HepG2 (cell line): ENCODE data around the gene SGSM1. TPM values are rescaled to one million over a fixed set of nuclear protein-coding genes. Genes with fewer than 3 reads are reported as not detected.

Experiments used
- CREM ChIP-seq, 2 experiments: sonication (generic) in 1 of 2; formaldehyde crosslinking in 1 of 2; IDR thresholded peaks; 2 replicates each; pipeline versions ENCODE4 v1.4.0 to v1.6.1; 2016 to 2020; ENCODE audit warnings: antibody characterized with exemption in 1 of 2, mild to moderate bottlenecking in 1 of 2, missing genetic modification reagents in 1 of 2
- MIER2 ChIP-seq: IDR thresholded peaks from 2 replicates; pipeline ENCODE4 v1.6.1; 2016; ENCODE audit warnings: missing biosample characterization, missing genetic modification reagents
- NFYC ChIP-seq: IDR thresholded peaks from 2 replicates; pipeline ENCODE4 v1.6.1; 2016; ENCODE audit warnings: missing genetic modification reagents, missing compliant biosample characterization
- ZFAT ChIP-seq: sonication (generic); formaldehyde crosslinking; conservative IDR thresholded peaks from 2 replicates; pipeline ENCODE4 v1.8.1; 2023; ENCODE audit warnings: missing genetic modification reagents, inconsistent platforms
- ZFX ChIP-seq: sonication (generic); formaldehyde crosslinking; IDR thresholded peaks from 2 replicates; pipeline ENCODE4 v1.4.0; 2020; ENCODE audit warnings: mild to moderate bottlenecking, low read depth, missing genetic modification reagents, moderate library complexity
- ZNF383 ChIP-seq: sonication (generic); formaldehyde crosslinking; IDR thresholded peaks from 2 replicates; pipeline ENCODE4 v1.4.0; 2020; ENCODE audit warnings: missing genetic modification reagents, mild to moderate bottlenecking, borderline replicate concordance
- ZNF484 ChIP-seq: sonication (generic); formaldehyde crosslinking; IDR thresholded peaks from 2 replicates; pipeline ENCODE4 v1.5.1; 2020; ENCODE audit warnings: mild to moderate bottlenecking, low read depth, missing genetic modification reagents, borderline replicate concordance
- ZNF772 ChIP-seq: sonication (generic); formaldehyde crosslinking; IDR thresholded peaks from 2 replicates; pipeline ENCODE4 v1.5.0; 2020; ENCODE audit warnings: mild to moderate bottlenecking, missing genetic modification reagents
- polyA plus RNA-seq, 8 experiments: library from polyadenylated mRNA; depleted of rRNA in 3 of 8; stranded (reverse) in 7 of 8; unstranded in 1 of 8; fragments of >200 nt; fragmentation: Illumina TruSeq in 4 of 8; extraction: Trizol in 4 of 8; gene quantifications; 2 replicates each; pipeline versions ENCODE4 v1.2.1 to v1.2.3, GENCODE V29; 2011 to 2016; ENCODE audit warnings: low read depth in 4 of 8, missing spikeins in 1 of 8, mixed read lengths in 1 of 8; ENCODE audit not compliant: insufficient read depth in 1 of 8
- total RNA-seq, 5 experiments: library from RNA; depleted of rRNA; stranded (reverse); fragments of >200 nt; fragmentation: Illumina TruSeq; extraction: Trizol; gene quantifications; 2 replicates each; pipeline ENCODE4 v1.2.3, GENCODE V29; 2016; ENCODE audit warnings: low read depth in 1 of 5
- TF ChIP-seq, protein P1 (sequence below): sonication (generic); formaldehyde crosslinking; IDR thresholded peaks from 2 replicates; pipeline ENCODE4 v1.9.0; 2021; ENCODE audit warnings: missing genetic modification reagents, borderline replicate concordance
- TF ChIP-seq, protein P2 (sequence below): sonication (generic); formaldehyde crosslinking; IDR thresholded peaks from 2 replicates; pipeline ENCODE4 v1.9.0; 2021; ENCODE audit warnings: missing genetic modification reagents, mild to moderate bottlenecking, borderline replicate concordance
- TF ChIP-seq, protein P3 (sequence below): sonication (generic); formaldehyde crosslinking; IDR thresholded peaks from 2 replicates; pipeline ENCODE4 v1.8.1; 2023; ENCODE audit warnings: missing genetic modification reagents, mild to moderate bottlenecking, borderline replicate concordance
- TF ChIP-seq, protein P4 (sequence below): sonication (generic); formaldehyde crosslinking; IDR thresholded peaks from 2 replicates; pipeline ENCODE4 v1.5.0; 2020; ENCODE audit warnings: mild to moderate bottlenecking, low read depth, missing genetic modification reagents, borderline replicate concordance
- TF ChIP-seq, protein P5 (sequence below): sonication (generic); formaldehyde crosslinking; IDR thresholded peaks from 2 replicates; pipeline ENCODE4 v1.8.0; 2023; ENCODE audit warnings: mild to moderate bottlenecking, missing genetic modification reagents
- TF ChIP-seq, protein P6 (sequence below): sonication (generic); formaldehyde crosslinking; conservative IDR thresholded peaks from 2 replicates; pipeline ENCODE4 v1.4.0; 2020; ENCODE audit warnings: missing genetic modification reagents
- TF ChIP-seq, protein P7 (sequence below): sonication (generic); formaldehyde crosslinking; IDR thresholded peaks from 2 replicates; pipeline ENCODE4 v1.4.0; 2020; ENCODE audit warnings: missing genetic modification reagents
- TF ChIP-seq, protein P8 (sequence below): sonication (generic); formaldehyde crosslinking; IDR thresholded peaks from 2 replicates; pipeline ENCODE4 v1.5.1; 2020; ENCODE audit warnings: missing genetic modification reagents, mild to moderate bottlenecking, borderline replicate concordance

Gene SGSM1
- total and polyA plus RNA-seq, 2 of the 13 experiments (the other 11 are each of a cell fraction or from before 2014, with no cell fraction given) = 0.07 TPM; not detected in 1

DNA sequence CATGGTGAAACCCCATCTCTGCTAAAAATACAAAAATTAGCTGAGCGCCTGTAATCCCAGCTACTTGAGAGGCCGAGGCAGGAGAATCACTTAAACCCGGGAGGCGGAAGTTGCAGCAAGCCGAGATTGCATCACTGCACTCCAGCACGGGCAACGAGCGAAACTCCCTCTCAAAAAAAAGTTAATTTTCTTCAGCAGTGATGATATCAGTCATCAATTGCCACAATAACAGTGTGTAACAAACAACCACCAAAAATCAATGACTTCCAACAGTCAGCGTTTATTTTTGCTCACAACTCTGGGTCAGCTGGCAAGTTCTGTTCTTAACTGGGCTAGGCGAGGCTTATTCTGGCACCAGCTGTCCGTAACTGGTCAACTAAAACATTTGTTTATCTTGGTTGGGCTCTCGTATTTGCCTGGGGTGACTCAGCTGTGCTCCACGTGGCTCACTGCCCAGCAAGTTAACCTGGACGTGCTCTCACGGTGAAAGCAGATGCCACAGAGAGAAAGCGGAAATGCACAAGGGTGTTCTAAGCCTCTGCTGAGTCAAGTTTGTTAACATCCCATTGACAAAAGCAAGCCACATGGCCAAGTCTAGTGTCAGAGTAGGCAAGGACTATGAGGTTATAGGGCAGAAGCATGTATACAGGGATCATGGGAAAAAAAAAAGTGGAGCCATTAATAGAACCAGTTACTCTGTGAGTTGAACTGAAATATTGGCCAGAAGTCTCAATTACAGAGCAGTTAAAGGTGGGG lies 88.4 kb downstream of the SGSM1 start (continued):
- TF ChIP-seq, protein P1, sequence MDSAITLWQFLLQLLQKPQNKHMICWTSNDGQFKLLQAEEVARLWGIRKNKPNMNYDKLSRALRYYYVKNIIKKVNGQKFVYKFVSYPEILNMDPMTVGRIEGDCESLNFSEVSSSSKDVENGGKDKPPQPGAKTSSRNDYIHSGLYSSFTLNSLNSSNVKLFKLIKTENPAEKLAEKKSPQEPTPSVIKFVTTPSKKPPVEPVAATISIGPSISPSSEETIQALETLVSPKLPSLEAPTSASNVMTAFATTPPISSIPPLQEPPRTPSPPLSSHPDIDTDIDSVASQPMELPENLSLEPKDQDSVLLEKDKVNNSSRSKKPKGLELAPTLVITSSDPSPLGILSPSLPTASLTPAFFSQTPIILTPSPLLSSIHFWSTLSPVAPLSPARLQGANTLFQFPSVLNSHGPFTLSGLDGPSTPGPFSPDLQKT (CRISPR knock-in tag) = no peak
- TF ChIP-seq, protein P2, sequence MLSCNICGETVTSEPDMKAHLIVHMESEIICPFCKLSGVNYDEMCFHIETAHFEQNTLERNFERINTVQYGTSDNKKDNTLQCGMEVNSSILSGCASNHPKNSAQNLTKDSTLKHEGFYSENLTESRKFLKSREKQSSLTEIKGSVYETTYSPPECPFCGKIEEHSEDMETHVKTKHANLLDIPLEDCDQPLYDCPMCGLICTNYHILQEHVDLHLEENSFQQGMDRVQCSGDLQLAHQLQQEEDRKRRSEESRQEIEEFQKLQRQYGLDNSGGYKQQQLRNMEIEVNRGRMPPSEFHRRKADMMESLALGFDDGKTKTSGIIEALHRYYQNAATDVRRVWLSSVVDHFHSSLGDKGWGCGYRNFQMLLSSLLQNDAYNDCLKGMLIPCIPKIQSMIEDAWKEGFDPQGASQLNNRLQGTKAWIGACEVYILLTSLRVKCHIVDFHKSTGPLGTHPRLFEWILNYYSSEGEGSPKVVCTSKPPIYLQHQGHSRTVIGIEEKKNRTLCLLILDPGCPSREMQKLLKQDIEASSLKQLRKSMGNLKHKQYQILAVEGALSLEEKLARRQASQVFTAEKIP = no peak
- 0 out of 2 replicates have a peak, but pooled peaks have one; percentile 17 for TF ChIP-seq CREM (IDR thresholded peaks at IDR 0.05)
- TF ChIP-seq CREM (CRISPR knock-in tag; IDR thresholded peaks at IDR 0.05) = no peak
- TF ChIP-seq ZNF772 (CRISPR knock-in tag) = peak; percentile 29; the same call in 1 of the 2 replicates
- TF ChIP-seq, protein P3, sequence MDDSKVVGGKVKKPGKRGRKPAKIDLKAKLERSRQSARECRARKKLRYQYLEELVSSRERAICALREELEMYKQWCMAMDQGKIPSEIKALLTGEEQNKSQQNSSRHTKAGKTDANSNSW = no peak
- TF ChIP-seq, protein P4, sequence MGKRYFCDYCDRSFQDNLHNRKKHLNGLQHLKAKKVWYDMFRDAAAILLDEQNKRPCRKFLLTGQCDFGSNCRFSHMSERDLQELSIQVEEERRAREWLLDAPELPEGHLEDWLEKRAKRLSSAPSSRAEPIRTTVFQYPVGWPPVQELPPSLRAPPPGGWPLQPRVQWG (CRISPR knock-in tag) = no peak
- peak; percentile 68; the same call in 1 of the 2 replicates for TF ChIP-seq MIER2 (CRISPR knock-in tag)
- 0 out of 2 replicates have a peak, but pooled peaks have one; percentile 25 for TF ChIP-seq ZFX
- TF ChIP-seq, protein P5, sequence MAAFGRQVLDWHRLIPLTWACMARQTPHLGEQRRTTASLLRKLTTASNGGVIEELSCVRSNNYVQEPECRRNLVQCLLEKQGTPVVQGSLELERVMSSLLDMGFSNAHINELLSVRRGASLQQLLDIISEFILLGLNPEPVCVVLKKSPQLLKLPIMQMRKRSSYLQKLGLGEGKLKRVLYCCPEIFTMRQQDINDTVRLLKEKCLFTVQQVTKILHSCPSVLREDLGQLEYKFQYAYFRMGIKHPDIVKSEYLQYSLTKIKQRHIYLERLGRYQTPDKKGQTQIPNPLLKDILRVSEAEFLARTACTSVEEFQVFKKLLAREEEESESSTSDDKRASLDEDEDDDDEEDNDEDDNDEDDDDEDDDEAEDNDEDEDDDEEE (CRISPR knock-in tag) = no peak
- TF ChIP-seq, protein P6, sequence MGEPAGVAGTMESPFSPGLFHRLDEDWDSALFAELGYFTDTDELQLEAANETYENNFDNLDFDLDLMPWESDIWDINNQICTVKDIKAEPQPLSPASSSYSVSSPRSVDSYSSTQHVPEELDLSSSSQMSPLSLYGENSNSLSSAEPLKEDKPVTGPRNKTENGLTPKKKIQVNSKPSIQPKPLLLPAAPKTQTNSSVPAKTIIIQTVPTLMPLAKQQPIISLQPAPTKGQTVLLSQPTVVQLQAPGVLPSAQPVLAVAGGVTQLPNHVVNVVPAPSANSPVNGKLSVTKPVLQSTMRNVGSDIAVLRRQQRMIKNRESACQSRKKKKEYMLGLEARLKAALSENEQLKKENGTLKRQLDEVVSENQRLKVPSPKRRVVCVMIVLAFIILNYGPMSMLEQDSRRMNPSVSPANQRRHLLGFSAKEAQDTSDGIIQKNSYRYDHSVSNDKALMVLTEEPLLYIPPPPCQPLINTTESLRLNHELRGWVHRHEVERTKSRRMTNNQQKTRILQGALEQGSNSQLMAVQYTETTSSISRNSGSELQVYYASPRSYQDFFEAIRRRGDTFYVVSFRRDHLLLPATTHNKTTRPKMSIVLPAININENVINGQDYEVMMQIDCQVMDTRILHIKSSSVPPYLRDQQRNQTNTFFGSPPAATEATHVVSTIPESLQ (CRISPR knock-in tag) = no peak
- TF ChIP-seq ZFAT = no peak
- TF ChIP-seq, protein P7, sequence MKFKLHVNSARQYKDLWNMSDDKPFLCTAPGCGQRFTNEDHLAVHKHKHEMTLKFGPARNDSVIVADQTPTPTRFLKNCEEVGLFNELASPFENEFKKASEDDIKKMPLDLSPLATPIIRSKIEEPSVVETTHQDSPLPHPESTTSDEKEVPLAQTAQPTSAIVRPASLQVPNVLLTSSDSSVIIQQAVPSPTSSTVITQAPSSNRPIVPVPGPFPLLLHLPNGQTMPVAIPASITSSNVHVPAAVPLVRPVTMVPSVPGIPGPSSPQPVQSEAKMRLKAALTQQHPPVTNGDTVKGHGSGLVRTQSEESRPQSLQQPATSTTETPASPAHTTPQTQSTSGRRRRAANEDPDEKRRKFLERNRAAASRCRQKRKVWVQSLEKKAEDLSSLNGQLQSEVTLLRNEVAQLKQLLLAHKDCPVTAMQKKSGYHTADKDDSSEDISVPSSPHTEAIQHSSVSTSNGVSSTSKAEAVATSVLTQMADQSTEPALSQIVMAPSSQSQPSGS (CRISPR knock-in tag) = peak; percentile 19
- no peak for TF ChIP-seq ZNF383 (CRISPR knock-in tag)
- 0 out of 2 replicates have a peak, but pooled peaks have one; percentile 20 for TF ChIP-seq NFYC (CRISPR knock-in tag)
- TF ChIP-seq ZNF484 (CRISPR knock-in tag) = no peak
- TF ChIP-seq, protein P8, sequence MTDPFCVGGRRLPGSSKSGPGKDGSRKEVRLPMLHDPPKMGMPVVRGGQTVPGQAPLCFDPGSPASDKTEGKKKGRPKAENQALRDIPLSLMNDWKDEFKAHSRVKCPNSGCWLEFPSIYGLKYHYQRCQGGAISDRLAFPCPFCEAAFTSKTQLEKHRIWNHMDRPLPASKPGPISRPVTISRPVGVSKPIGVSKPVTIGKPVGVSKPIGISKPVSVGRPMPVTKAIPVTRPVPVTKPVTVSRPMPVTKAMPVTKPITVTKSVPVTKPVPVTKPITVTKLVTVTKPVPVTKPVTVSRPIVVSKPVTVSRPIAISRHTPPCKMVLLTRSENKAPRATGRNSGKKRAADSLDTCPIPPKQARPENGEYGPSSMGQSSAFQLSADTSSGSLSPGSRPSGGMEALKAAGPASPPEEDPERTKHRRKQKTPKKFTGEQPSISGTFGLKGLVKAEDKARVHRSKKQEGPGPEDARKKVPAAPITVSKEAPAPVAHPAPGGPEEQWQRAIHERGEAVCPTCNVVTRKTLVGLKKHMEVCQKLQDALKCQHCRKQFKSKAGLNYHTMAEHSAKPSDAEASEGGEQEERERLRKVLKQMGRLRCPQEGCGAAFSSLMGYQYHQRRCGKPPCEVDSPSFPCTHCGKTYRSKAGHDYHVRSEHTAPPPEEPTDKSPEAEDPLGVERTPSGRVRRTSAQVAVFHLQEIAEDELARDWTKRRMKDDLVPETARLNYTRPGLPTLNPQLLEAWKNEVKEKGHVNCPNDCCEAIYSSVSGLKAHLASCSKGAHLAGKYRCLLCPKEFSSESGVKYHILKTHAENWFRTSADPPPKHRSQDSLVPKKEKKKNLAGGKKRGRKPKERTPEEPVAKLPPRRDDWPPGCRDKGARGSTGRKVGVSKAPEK (CRISPR knock-in tag) = no peak
